Suprapubic skin (tissue), 4 donors: ENCODE measurements around the gene NR4A1. TPM values are rescaled to one million over a fixed set of nuclear protein-coding genes. Genes with fewer than 3 reads are reported as not detected.

Source experiments
- DNase-seq, 2 donors: peaks; one replicate each; pipeline ENCODE4 v3.0.0-alpha.2; 2019; ENCODE audit warnings: low spot score in 2 of 2
- H3K27ac ChIP-seq: fragments of 200-600 bp; sonication (generic); one replicate; pipeline ENCODE4 v1.5.1; 2019
- H3K27me3 ChIP-seq: fragments of 200-600 bp; sonication (generic); one replicate; pipeline ENCODE4 v1.5.1; 2019
- H3K36me3 ChIP-seq: fragments of 200-600 bp; sonication (generic); one replicate; pipeline ENCODE4 v1.5.1; 2019
- H3K4me1 ChIP-seq: fragments of 200-600 bp; sonication (generic); one replicate; pipeline ENCODE4 v1.5.1; 2019
- H3K4me3 ChIP-seq: fragments of 200-600 bp; sonication (generic); one replicate; pipeline ENCODE4 v1.5.1; 2019; ENCODE audit warnings: mild to moderate bottlenecking
- H3K9me3 ChIP-seq: fragments of 200-600 bp; sonication (generic); one replicate; pipeline ENCODE4 v1.5.1; 2019
- CTCF ChIP-seq, 2 donors: fragments of 200-600 bp in 1 of 2; fragments of 450-650 bp in 1 of 2; sonication (generic) in 1 of 2; IDR thresholded peaks; one replicate each; pipeline ENCODE4 v1.5.1; 2016 to 2019; ENCODE audit warnings: antibody characterized with exemption in 2 of 2, mild to moderate bottlenecking in 1 of 2, moderate library complexity in 1 of 2
- EP300 ChIP-seq: sonication (generic); formaldehyde crosslinking; IDR thresholded peaks from one replicate; pipeline ENCODE4 v1.6.1; 2017; ENCODE audit warnings: antibody characterized with exemption
- POLR2A ChIP-seq, 2 donors: fragments of 450-650 bp; IDR thresholded peaks; one replicate each; pipeline ENCODE4 v1.6.1; 2017; ENCODE audit warnings: antibody characterized with exemption in 2 of 2, mild to moderate bottlenecking in 2 of 2, moderate library complexity in 2 of 2
- POLR2AphosphoS5 ChIP-seq, 3 donors: sonication (generic); formaldehyde crosslinking; IDR thresholded peaks; one replicate each; pipeline ENCODE4 v1.6.1; 2017; ENCODE audit warnings: antibody characterized with exemption in 3 of 3
- WGBS: methylation state at CpG from one replicate; pipeline ENCODE4 v1.1.5; 2018; 5-methylcytosine and 5-hydroxymethylcytosine counted together
- total RNA-seq, 4 donors: library from RNA; depleted of rRNA; stranded (reverse); fragments of >200 nt; gene quantifications; one replicate each; pipeline ENCODE4 v1.1.0, GENCODE V29; 2016

The NR4A1 gene
- total RNA-seq, 4 donors from 2014 or later, result 141 to 775 (median 422) TPM

DNA sequence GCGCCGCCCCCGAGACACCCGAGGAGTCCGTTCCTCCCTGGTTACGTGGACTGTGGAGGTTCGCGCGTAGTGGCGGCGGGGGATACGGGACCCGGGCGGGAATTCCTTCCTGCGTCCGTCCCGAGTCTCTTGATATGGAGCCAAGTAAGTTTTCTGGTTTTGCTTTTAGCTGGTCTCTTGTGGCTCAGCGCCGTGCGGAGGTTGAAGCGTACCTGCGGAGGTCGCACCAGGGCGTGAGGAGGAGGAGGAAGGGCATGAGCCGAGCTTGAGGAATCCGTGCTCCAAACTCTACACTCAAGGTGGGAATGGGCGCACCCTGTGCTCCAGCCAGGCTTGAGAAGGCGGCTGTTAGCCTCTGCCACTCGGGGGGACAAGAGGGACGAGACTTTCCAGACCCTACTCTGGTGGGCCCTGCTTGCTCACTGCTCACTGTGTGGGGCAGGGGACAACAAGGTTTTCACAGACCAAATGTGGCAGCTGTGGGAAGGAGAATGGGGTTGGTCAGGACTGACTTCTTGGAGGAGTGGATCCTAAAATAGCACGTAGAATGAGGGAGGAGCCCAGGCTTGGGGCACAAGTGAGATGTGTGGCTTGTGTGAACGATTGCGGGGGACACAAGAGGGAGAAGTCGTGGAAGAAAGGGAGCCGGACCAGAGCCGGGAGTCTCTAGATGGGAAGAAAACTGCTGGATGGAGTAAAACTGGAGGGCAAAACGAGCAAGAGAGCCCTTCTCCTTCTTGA is 19.1 kb downstream of the NR4A1 start:
- DNase-seq, result no peak
- Histone ChIP-seq H3K9me3 (no peaks in the 10 kb centered on the region), H3K36me3 (peaks cover 7% of the 10 kb centered on the region), H3K4me1 (peaks cover 40% of the 10 kb centered on the region), H3K27me3 (no peaks in the 10 kb centered on the region), H3K4me3 (peak overlapping the region; percentile 89), H3K27ac (peak overlapping the region; percentile 85)
- 7% methylated on average over 15 of the region's 37 CpGs for WGBS
- TF ChIP-seq POLR2AphosphoS5 (IDR thresholded peaks at IDR 0.05), result no peak
- no peak for TF ChIP-seq POLR2A (IDR thresholded peaks at IDR 0.05)
- no peak for TF ChIP-seq EP300
- TF ChIP-seq CTCF (IDR thresholded peaks at IDR 0.05), result no peak

DNA sequence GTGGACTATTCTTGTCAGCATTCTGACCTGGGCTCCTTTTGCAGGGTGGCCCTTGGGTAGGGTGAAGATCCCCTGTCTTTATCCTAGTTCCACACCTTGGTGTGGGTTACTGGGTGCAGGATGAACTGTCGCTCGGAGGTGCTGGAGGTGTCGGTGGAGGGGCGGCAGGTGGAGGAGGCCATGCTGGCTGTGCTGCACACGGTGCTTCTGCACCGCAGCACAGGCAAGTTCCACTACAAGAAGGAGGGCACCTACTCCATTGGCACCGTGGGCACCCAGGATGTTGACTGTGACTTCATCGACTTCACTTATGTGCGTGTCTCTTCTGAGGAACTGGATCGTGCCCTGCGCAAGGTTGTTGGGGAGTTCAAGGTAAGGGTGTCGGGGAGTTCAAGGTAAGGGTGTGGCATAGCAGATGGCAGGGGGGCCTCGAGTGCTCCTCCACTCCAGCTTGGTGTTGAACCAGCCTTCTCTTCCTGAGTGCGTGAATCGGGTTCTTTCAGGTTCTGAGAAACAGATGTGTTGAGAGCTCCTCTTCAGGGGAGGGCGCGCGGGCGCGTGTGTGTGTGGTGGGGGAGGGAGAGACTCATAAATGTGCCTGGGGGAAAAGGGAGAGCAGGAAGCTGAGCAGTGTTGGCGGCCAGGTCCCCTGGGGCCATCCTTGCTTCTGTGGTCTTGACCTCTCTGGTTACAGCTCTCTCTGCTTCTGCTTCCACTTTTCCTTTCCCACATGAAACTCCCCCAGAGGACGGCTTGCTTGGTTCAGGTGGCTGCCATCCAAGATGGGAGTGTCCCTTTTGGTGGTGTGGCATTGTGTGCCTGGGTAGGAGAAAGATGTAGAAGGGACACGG is 22.5 kb downstream of the NR4A1 start:
- Histone ChIP-seq H3K9me3 (no peaks in the 10 kb centered on the region), H3K27me3 (no peaks in the 10 kb centered on the region), H3K27ac (no peak overlapping the region), H3K4me3 (no peak overlapping the region), H3K36me3 (peaks cover 41% of the 10 kb centered on the region), H3K4me1 (peaks cover 40% of the 10 kb centered on the region)
- TF ChIP-seq EP300 (no peak), CTCF (IDR thresholded peaks at IDR 0.05) (no peak)
- DNase-seq, result no peak
- WGBS, result 73% methylated on average over 10 of the region's 23 CpGs

DNA sequence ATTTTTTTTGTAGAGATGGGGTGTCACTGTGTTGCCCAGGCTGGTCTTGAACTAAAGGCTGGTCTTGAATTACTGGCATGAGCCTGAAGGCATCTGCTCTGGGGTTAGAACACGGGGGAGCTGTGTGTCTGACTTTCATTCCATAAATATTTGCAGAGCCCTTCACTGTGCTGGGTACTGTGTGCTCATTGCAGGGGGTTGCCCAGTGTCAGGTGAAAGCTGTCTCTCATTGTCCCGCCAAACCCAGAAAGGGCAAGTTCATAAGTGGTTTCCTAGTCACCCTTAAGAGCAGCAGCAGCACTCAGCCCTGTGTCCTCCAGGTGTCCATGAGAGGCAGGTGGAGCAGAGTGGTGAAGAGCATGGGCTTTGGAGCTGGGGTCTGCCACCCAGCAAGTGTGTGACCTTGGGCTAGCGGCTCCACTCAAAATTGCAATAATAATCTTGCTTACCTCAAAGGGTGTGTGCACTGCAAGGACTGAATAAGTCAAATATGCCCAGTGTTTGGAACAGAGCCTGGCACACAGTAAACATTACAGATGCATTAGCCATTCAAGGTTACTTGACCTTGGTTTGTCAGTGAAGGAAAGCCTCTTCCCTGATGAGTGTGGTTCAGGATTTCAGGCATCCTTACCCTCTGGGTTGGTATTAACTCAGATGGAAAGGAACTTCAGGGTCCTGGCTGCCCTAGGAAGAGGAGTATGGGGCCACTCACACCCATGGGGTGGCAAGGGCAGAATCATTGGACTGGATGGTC is 23.9 kb downstream of the NR4A1 start:
- peaks cover 44% of the 10 kb centered on the region for H3K36me3 ChIP-seq
- H3K27me3 ChIP-seq, result no peaks in the 10 kb centered on the region
- DNase-seq, result no peak
- no peak overlapping the region for H3K4me3 ChIP-seq
- no peaks in the 10 kb centered on the region for H3K9me3 ChIP-seq
- 87% methylated on average over 3 of the region's 3 CpGs for WGBS
- no peak overlapping the region for H3K27ac ChIP-seq
- no peak for TF ChIP-seq POLR2A (IDR thresholded peaks at IDR 0.05)
- TF ChIP-seq POLR2AphosphoS5 (IDR thresholded peaks at IDR 0.05), result no peak
- TF ChIP-seq EP300, result no peak
- no peak for TF ChIP-seq CTCF (IDR thresholded peaks at IDR 0.05)
- peaks cover 34% of the 10 kb centered on the region for H3K4me1 ChIP-seq

DNA sequence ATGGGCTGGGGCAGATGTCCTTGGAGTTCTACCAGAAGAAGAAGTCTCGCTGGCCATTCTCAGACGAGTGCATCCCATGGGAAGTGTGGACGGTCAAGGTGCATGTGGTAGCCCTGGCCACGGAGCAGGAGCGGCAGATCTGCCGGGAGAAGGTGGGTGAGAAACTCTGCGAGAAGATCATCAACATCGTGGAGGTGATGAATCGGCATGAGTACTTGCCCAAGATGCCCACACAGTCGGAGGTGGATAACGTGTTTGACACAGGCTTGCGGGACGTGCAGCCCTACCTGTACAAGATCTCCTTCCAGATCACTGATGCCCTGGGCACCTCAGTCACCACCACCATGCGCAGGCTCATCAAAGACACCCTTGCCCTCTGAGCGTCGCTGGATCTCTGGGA is 25.6 kb downstream of the NR4A1 start:
- WGBS, result 97% methylated on average over 16 of the region's 16 CpGs
- peaks cover 44% of the 10 kb centered on the region for H3K36me3 ChIP-seq

More for the DNA sequence above, 25.6 kb downstream of the NR4A1 start:
- no peak for DNase-seq
- Histone ChIP-seq H3K9me3 (no peaks in the 10 kb centered on the region), H3K27me3 (no peaks in the 10 kb centered on the region), H3K4me1 (peaks cover 25% of the 10 kb centered on the region), H3K4me3 (no peak overlapping the region), H3K27ac (no peak overlapping the region)
- TF ChIP-seq CTCF (IDR thresholded peaks at IDR 0.05) (no peak), EP300 (no peak), POLR2AphosphoS5 (IDR thresholded peaks at IDR 0.05) (no peak), POLR2A (IDR thresholded peaks at IDR 0.05) (no peak)
